Astrocyte (in vitro differentiated cells and primary cell): ENCODE results near the gene DLGAP1.

Experiments
- EZH2 ChIP-seq: IDR thresholded peaks from 2 replicates; pipeline ENCODE4 v1.6.1; 2012; ENCODE audit warnings: mild to moderate bottlenecking, low read length, inconsistent platforms; ENCODE audit not compliant: insufficient read depth
- TF ChIP-seq, protein P1 (sequence below): IDR thresholded peaks from 2 replicates; pipeline ENCODE4 v1.5.1; 2011; ENCODE audit warnings: low read depth, mild to moderate bottlenecking, inconsistent platforms, low read length, moderate library complexity; ENCODE audit not compliant: insufficient read depth

DNA sequence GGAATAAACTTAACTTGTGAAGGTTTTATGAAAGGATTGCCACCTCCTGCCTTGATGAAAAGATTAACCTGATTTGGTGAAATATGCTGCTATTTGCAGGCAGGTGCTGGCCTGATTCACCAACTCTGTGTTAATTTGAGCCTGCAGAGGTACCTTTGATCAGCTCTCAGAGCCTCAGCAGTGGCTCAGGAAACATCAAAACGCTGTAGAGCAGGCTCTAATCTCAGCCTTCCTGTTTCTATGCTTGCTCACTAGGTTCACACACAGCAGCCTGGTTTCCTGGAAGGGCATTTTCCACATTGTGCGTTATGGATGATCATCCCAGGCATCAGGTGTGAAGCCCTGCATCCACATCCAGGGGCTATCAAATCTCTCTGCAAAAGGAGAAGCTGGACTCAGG is 988.2 kb downstream of the DLGAP1 start:
- TF ChIP-seq, protein P1, sequence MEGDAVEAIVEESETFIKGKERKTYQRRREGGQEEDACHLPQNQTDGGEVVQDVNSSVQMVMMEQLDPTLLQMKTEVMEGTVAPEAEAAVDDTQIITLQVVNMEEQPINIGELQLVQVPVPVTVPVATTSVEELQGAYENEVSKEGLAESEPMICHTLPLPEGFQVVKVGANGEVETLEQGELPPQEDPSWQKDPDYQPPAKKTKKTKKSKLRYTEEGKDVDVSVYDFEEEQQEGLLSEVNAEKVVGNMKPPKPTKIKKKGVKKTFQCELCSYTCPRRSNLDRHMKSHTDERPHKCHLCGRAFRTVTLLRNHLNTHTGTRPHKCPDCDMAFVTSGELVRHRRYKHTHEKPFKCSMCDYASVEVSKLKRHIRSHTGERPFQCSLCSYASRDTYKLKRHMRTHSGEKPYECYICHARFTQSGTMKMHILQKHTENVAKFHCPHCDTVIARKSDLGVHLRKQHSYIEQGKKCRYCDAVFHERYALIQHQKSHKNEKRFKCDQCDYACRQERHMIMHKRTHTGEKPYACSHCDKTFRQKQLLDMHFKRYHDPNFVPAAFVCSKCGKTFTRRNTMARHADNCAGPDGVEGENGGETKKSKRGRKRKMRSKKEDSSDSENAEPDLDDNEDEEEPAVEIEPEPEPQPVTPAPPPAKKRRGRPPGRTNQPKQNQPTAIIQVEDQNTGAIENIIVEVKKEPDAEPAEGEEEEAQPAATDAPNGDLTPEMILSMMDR: no peak
- TF ChIP-seq EZH2: no peak
